Stimulated activated CD8-positive, alpha-beta memory T cell treated with anti-CD3 and anti-CD28 coated beads, Interleukin-2, amount 100 ng/mL, for 1 hour (primary cell): ENCODE data around the gene ABLIM1.

Experiments used
- DNase-seq, 2 donors: peaks; one replicate each; pipeline ENCODE4 v3.0.0-alpha.2; 2020; ENCODE audit warnings: low read depth in 2 of 2

Gene ABLIM1

GRCh38 chr10:114545819-114546218 is 112.3 kb downstream of the ABLIM1 start:
- DNase-seq, result no peak

DNA sequence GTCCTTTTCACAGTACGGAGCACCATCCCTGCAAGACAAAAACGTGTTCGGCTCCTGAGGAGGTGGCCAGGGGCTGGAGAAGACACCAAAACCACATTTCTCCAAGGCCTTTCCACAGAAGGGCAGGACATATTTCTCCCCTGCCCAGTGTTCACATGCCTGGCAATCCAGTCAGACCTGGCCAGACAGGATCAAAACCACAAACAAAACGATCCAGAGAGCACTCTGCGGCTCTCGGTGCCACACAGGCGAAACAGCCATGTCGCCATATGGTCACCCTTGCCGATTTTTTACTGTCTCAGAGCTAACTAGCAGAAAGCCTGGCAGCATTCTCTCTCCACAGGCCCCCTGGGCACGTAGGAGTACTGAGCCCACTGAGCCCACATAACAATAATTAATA is 113.0 kb downstream of the ABLIM1 start:
- DNase-seq, result no peak

GRCh38 chr10:114544045-114544659 is 113.9 kb downstream of the ABLIM1 start:
- DNase-seq, result peak; percentile 38 to 48

DNA sequence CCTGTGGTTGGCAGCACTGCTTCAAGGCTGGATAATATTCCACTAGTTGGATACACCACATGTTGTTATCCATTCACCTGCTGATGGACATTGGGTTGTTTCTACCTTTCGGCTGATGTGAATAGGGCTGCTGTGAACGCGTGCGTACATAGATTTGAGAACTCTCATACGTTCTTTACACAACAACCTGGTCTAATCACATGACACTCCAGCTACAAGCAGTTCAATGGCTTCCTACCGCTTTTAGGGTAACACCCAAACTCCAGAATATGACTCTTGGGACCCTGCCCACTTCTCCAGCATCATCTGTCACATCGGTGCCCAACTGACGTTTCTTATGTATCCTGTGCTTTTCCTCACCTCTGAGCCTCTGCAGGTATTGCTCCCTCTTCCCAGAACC is 114.6 kb downstream of the ABLIM1 start:
- DNase-seq, result no peak

- no peak for DNase-seq
These were observed 115.7 kb downstream of the ABLIM1 start for GRCh38 chr10:114542373-114542772.

- no peak for DNase-seq
These were observed 116.3 kb downstream of the ABLIM1 start for GRCh38 chr10:114541797-114542160.

- peak; percentile 45 to 51 for DNase-seq
These were observed 116.8 kb downstream of the ABLIM1 start for GRCh38 chr10:114541081-114541796.

GRCh38 chr10:114540236-114540635 is 117.8 kb downstream of the ABLIM1 start:
- DNase-seq, result no peak

DNA sequence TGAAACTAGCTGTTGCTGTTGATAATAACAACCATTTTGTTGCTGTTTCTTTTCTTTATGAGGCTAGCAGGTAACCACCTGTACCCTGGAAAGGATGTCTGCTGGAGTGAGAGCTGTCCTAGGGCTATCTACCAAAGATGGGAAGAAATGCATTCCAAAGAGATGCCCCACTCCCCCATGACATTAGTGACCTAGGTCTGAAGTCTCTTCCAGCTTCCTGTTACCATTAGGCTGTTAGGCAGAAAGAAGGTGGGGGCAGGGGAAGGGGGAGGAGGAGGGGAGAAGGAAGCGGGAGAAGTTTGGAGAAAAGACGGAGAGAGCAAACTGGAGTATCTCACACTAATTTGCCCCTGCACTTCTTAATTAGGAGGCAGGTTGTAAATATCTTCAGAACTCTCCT is 118.5 kb downstream of the ABLIM1 start:
- no peak for DNase-seq

DNA sequence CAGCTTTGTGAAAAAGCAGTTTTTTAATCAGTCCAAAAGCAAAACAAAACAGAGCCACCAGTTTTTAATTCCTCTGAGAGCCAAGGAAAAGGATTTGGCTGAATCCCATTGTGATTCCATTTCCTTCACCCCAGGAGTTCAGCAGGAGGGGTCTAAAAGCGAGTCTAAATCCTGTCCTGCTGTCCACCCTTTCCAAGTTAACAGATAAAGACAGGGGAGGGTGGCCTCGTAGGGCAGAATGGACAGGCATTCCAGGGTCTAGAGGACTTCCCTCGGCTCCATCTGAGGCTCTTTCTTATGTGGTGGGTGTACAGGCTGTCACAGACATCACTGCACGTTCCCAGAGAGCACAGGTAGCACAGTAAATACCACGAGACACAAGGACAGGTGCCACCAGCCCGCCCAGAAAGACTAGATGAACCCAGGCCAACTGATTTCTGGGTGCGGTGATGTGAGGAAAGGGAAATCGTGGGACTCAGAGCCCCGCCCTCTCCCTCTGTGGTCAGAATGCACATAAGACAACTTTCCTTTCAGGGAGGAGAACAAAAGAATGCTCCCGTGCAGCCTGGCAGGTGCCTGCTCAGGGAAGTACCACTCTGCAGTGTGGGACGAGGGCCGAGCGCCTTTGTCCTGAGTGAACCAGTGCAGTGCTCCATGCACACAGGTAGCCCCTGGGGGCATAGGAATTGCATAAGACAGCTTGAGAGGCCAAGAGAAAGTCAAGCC is 119.7 kb downstream of the ABLIM1 start:
- DNase-seq, result peak in 1 of 2 donors; percentile 17

DNA sequence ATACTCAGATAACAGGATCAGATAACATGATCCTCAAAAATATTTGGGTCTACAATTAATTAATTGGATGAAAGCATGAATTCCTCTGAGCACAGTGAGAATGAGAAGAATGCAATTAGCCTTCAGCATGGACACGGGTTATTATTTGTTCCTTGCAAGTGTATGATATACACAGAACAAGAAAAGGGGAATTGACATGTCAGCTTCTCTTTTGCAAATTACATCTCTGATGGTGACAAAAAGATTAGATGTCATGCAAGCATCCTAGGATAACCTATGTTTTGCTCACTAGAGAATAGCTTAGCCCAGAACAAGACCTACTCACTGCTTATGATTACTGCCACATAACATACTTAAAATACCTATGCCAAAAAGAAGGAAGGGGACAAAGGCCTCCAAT is 120.3 kb downstream of the ABLIM1 start:
- DNase-seq, result no peak

GRCh38 chr10:114534571-114534981 is 123.5 kb downstream of the ABLIM1 start:
- DNase-seq, result no peak

DNA sequence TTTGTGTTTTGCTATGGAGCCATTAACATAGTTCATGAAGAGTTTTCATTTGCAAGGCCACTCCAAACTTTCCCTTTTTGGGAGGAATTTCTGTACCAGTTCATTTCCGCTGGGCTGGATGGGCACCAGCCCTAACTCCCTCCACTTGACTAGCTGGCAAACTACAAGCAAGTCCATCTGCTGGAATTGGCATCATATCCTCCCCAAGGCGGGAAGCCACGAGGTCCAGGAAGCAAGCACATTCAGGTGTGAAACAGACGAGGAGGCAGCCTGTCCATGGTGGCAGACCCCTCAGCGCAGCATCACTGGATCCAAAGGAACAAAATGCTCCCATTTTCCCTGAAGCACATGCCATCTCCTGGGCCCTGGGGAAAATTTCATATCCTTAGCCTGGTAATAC is 125.8 kb downstream of the ABLIM1 start:
- DNase-seq, result no peak

- peak; percentile 68 to 76 for DNase-seq
These were observed 131.4 kb downstream of the ABLIM1 start for GRCh38 chr10:114526504-114527238.

- DNase-seq, result no peak
These were observed 132.0 kb downstream of the ABLIM1 start for GRCh38 chr10:114526126-114526503.

GRCh38 chr10:114525368-114525949 is 132.6 kb downstream of the ABLIM1 start:
- DNase-seq, result no peak

DNA sequence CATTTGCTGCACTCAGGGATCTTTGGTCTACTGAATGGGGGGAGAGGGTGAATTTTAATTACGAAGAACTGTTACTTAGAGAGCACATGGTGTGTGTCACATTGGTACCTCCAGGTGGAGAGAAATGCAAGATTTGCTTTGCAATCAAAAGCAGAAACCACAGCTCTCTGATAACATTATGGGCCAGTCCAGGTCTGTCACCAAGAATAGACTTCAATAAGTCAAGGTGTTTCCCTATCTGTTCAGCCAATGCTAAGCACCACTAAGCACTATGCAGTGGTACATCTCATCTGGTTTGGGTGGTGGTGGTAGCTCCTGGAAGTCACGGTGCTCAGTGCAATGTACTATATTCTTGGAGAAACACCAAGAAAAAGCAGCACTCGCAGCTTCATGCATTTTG is 134.2 kb downstream of the ABLIM1 start:
- no peak for DNase-seq

DNA sequence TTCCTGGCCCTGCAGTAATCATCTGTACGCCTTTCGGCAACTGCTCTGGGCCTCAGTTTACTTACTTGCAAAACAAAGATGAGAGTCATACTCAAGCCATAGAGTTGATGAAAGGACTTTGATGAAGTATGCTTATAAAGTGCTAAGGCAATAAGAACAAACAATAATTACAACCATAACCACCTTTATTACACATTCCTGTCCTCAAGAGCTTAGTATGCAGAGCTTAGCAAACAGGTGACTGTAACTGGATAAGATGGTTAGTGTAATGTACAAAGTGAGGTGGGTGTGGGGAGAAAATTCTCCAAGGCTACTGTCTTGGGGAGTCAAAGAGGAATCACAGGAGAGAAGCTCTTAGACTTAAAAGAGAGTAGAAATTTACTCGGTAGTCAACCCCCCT is 136.8 kb downstream of the ABLIM1 start:
- DNase-seq, result no peak

- DNase-seq, result no peak
These were observed 137.6 kb downstream of the ABLIM1 start for GRCh38 chr10:114520453-114520852.

GRCh38 chr10:114519756-114520293 is 138.2 kb downstream of the ABLIM1 start:
- DNase-seq, result no peak

DNA sequence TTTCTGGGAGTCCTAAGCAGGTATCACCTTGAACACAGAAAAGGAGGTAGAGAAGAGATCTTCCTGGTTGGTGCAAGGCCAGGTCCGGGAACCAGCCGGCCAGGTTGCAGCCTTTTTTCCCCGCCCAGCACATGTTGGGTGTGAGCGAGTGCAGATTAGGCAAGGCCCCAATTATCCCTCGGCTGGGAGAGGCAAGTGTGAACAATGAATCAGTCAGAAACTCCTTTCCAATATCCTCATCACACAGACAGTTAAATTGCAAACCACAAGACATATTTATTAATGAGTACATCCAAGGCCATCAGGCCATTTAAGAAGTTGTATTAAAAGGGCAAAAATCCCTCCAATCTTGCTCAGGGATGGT is 138.8 kb downstream of the ABLIM1 start:
- no peak for DNase-seq
